K562 (cell line): ENCODE measurements around the gene FGF1. TPM values are rescaled to one million over a fixed set of nuclear protein-coding genes. Genes with fewer than 3 reads are reported as not detected.

Source experiments
- ATAC-seq: fragments of 200-7000 bp; cut with Tn5 transposase; 3 replicates; pipeline ENCODE4 v1.9.1; 2020; ENCODE audit warnings: moderate library complexity
- BruUV-seq: library from RNA; stranded (reverse); fragments of 400-500 nt; replicated peaks from 2 replicates; lab custom pipeline; 2021; lab: Mats Ljungman, UMichigan
- CTCF ChIA-PET: fragments of 300-600 bp; formaldehyde crosslinking; extraction: SDS; loops from one replicate; lab custom pipeline; 2021; ENCODE audit warnings: low intra/inter-chr PET ratio; lab: Yijun Ruan, JAX
- POLR2A ChIA-PET: fragments of 300-600, 350-650 bp; sonication (Branson Sonifier 250); formaldehyde crosslinking; extraction: SDS; loops from one replicate; lab custom pipeline; 2021; ENCODE audit warnings: antibody characterized with exemption, inconsistent platforms; lab: Yijun Ruan, JAX
- DNase-seq, 4 experiments: peaks; one replicate each; pipeline versions ENCODE4 v3.0.0 to v3.0.0-alpha.2; 2011 to 2018; ENCODE audit warnings: low spot score in 3 of 4, mixed read lengths in 3 of 4; ENCODE audit errors: extremely low read depth in 1 of 4
- FAIRE-seq: peaks from 2 replicates; lab custom pipeline; 2011; peaks lifted over from hg19 to GRCh38; lab: Jason Lieb, UNC
- H2AFZ ChIP-seq: 2 replicates; pipeline ENCODE4 v1.6.0; 2011; ENCODE audit warnings: low read depth, low read length, control low read depth, inconsistent platforms
- H3K27ac ChIP-seq: fragments of 200-600 bp; 3 replicates; pipeline ENCODE4 v1.8.0; 2011; ENCODE audit warnings: low read depth, mild to moderate bottlenecking, control low read depth, inconsistent platforms, low read length, moderate library complexity, mixed read lengths; ENCODE audit errors: extremely low read depth
- H3K27me3 ChIP-seq, 2 experiments: fragments of 300-600 bp in 1 of 2; 2 replicates in 1 of 2; 3 replicates in 1 of 2; pipeline versions ENCODE4 v1.6.0 to v1.8.0; 2011; ENCODE audit warnings: inconsistent platforms in 2 of 2, low read length in 2 of 2, mild to moderate bottlenecking in 1 of 2, mixed read lengths in 1 of 2, moderate library complexity in 1 of 2; ENCODE audit not compliant: control insufficient read depth in 2 of 2, insufficient read depth in 2 of 2
- H3K36me3 ChIP-seq: fragments of 300-600 bp; 3 replicates; pipeline ENCODE4 v1.8.0; 2011; ENCODE audit warnings: mild to moderate bottlenecking, low read length, inconsistent platforms; ENCODE audit not compliant: control insufficient read depth, insufficient read depth
- H3K4me1 ChIP-seq, 2 experiments: fragments of 200-600 bp in 1 of 2; replicated peaks in 1 of 2; 2 replicates in 1 of 2; 3 replicates in 1 of 2; pipeline versions ENCODE4 v1.5.1 to v1.8.0; 2011; ENCODE audit warnings: inconsistent platforms in 2 of 2, low read length in 2 of 2, mild to moderate bottlenecking in 1 of 2, mixed read lengths in 1 of 2, moderate library complexity in 1 of 2; ENCODE audit not compliant: control insufficient read depth in 2 of 2, insufficient read depth in 2 of 2
- H3K4me2 ChIP-seq: 2 replicates; pipeline ENCODE4 v1.6.1; 2011; ENCODE audit warnings: low read length, control low read depth, inconsistent platforms, mixed read lengths; ENCODE audit not compliant: insufficient read depth
- H3K4me3 ChIP-seq: fragments of 200-600 bp; sonication (generic), shearing (Covaris generic); 2 replicates; pipeline ENCODE4 v1.5.1; 2016; ENCODE audit warnings: control low read depth, inconsistent platforms
- H3K79me2 ChIP-seq: fragments of 200-600 bp; 3 replicates; pipeline ENCODE4 v1.8.0; 2011; ENCODE audit warnings: low read length, inconsistent platforms; ENCODE audit not compliant: control insufficient read depth, insufficient read depth
- H3K9ac ChIP-seq, 2 experiments: 2 replicates each; pipeline versions ENCODE4 v1.6.0 to v1.6.1; 2011; ENCODE audit warnings: low read depth in 2 of 2, low read length in 2 of 2, control low read depth in 1 of 2, inconsistent platforms in 1 of 2, mild to moderate bottlenecking in 1 of 2, mixed read lengths in 1 of 2; ENCODE audit not compliant: insufficient read depth in 1 of 2
- H3K9me1 ChIP-seq: one replicate; pipeline ENCODE4 v1.6.0; 2011; ENCODE audit warnings: inconsistent platforms, mild to moderate bottlenecking, low read length, moderate library complexity; ENCODE audit not compliant: control insufficient read depth, insufficient read depth
- H3K9me3 ChIP-seq: replicated peaks from 2 replicates; pipeline ENCODE4 v1.5.1; 2011; ENCODE audit warnings: low read depth, low read length, inconsistent platforms; ENCODE audit not compliant: control insufficient read depth, insufficient read depth
- H4K20me1 ChIP-seq: replicated peaks from 2 replicates; pipeline ENCODE4 v1.6.1; 2011; ENCODE audit warnings: low read length, inconsistent platforms, mixed read lengths; ENCODE audit not compliant: control insufficient read depth, insufficient read depth
- CEBPG ChIP-seq, 3 experiments: fragments of 200-800 bp in 1 of 3; sonication (Bioruptor generic) in 1 of 3; sonication (generic) in 1 of 3; formaldehyde crosslinking in 1 of 3; IDR thresholded peaks in 2 of 3; conservative IDR thresholded peaks in 1 of 3; 2 replicates each; pipeline versions ENCODE4 v1.6.1 to v1.8.0; 2016 to 2022; ENCODE audit warnings: missing compliant biosample characterization in 2 of 3, missing genetic modification characterization in 2 of 3, mild to moderate bottlenecking in 1 of 3, missing genetic modification reagents in 1 of 3
- NR1H2 ChIP-seq: sonication (generic); formaldehyde crosslinking; IDR thresholded peaks from 2 replicates; pipeline ENCODE4 v1.4.0; 2020; ENCODE audit warnings: mild to moderate bottlenecking, missing genetic modification reagents
- SNIP1 ChIP-seq: fragments of 450-650 bp; IDR thresholded peaks from 2 replicates; pipeline ENCODE4 v1.7.1; 2017; ENCODE audit warnings: low read depth, mild to moderate bottlenecking
- STAG1 ChIP-seq: sonication (generic); formaldehyde crosslinking; IDR thresholded peaks from 2 replicates; pipeline ENCODE4 v1.5.0; 2020; ENCODE audit warnings: missing genetic modification reagents, borderline replicate concordance
- STAT5B ChIP-seq: fragments of 250-450 bp; sonication (Bioruptor Pico); IDR thresholded peaks from 2 replicates; pipeline ENCODE4 v1.8.0; 2021; ENCODE audit warnings: mild to moderate bottlenecking, inconsistent platforms
- YBX1 ChIP-seq: fragments of 450-650 bp; IDR thresholded peaks from 2 replicates; pipeline ENCODE4 v1.7.1; 2016; ENCODE audit warnings: mild to moderate bottlenecking
- ZNF143 ChIP-seq: sonication (generic); formaldehyde crosslinking; IDR thresholded peaks from 2 replicates; pipeline ENCODE4 v1.9.0; 2022; ENCODE audit warnings: mild to moderate bottlenecking, missing genetic modification reagents
- WGBS: fragments of 100-300 bp; shearing (Covaris generic); methylation state at CpG from one replicate; pipeline ENCODE4 v1.1.6; 2016; ENCODE audit warnings: low coverage, mixed read lengths; ENCODE audit not compliant: insufficient coverage; ENCODE audit errors: missing lambda C conversion rate; 5-methylcytosine and 5-hydroxymethylcytosine counted together
- in situ Hi-C: fragments of 300-500 bp; cut with MboI; formaldehyde crosslinking; loops from 4 replicates; pipeline ENCODE4 v1.15.0; 2018; ENCODE audit warnings: inconsistent platforms, mixed read lengths
- intact Hi-C: fragments of 100-400 bp; cut with micrococcal nuclease; formaldehyde crosslinking; loops from 2 replicates; pipeline ENCODE4 v1.14.2; 2022
- polyA plus RNA-seq, 8 experiments: library from polyadenylated mRNA; depleted of rRNA in 4 of 8; stranded (reverse) in 5 of 8; unstranded in 3 of 8; fragments of >200 nt; fragmentation: Nextera tagmentation in 2 of 8; fragmentation: Illumina TruSeq in 1 of 8; extraction: Ambion mirVana in 2 of 8; extraction: Trizol in 1 of 8; gene quantifications; 2 replicates each; pipeline versions ENCODE4 v1.2.1 to v1.2.3, GENCODE V29; 2011 to 2014; ENCODE audit warnings: inconsistent platforms in 1 of 8, missing spikeins in 1 of 8
- total RNA-seq, 7 experiments: library from RNA; depleted of rRNA in 6 of 7; stranded (reverse); fragments of >200 nt in 6 of 7; fragmentation: Illumina TruSeq in 2 of 7; extraction: Trizol in 2 of 7; gene quantifications; 2 replicates each; pipeline versions ENCODE4 v1.2.1 to v1.2.3, GENCODE V29; 2011 to 2021; ENCODE audit warnings: low replicate concordance in 1 of 7

The FGF1 gene
- total and polyA plus RNA-seq, 9 of the 15 experiments (the other 6 are each of a cell fraction or from before 2014, with no cell fraction given) = not detected

DNA sequence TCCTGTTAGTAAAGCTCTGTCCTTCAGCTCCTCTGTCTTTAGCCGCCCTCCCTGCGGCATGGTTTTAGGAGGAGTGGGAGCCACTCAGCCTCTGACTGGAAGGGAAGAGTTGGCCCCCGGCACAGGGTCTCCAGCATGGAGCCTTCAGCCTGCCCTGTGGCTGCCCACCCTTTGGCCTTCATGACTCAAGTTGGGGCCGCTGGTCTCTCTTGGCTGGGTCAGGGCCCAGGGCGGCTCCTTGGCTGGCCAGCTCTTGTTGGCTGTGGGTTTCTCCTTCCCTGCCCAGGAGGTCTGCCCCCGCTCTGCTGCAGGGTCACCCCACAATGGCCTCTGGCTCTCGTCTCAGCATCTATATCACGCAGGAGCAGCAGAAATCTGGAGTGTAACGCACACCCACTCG is 25.7 kb downstream of the FGF1 start:
- no peaks in the 10 kb centered on the region for H3K4me1 ChIP-seq
- no peaks in the 10 kb centered on the region; the same call in 1 of the 2 replicates for H4K20me1 ChIP-seq
- FAIRE-seq (no peak), ATAC-seq (no peak), DNase-seq (no peak)
- no peak overlapping the region for H3K4me3 ChIP-seq
- CTCF ChIA-PET = no interaction called here
- no peak overlapping the region for H3K4me2 ChIP-seq
- 0% methylated on average over 7 of the region's 10 CpGs for WGBS
- intact Hi-C loops = no loop called here
- H2AFZ ChIP-seq = no peak overlapping the region
- H3K9me1 ChIP-seq = no peaks in the 10 kb centered on the region
- POLR2A ChIA-PET = interaction anchor here (0.8 kb wide), 1 partner anchor 25 kb away, joined by 3 read pairs; no protein-coding TSS in a partner anchor
- BruUV-seq = no TSS peak
- no peaks in the 10 kb centered on the region for H3K36me3 ChIP-seq
- no peaks in the 10 kb centered on the region for H3K9me3 ChIP-seq
- no peak overlapping the region for H3K27ac ChIP-seq
- H3K79me2 ChIP-seq = no peaks in the 10 kb centered on the region
- TF ChIP-seq ZNF143 (CRISPR knock-in tag) (no peak), STAG1 (CRISPR knock-in tag) (no peak), SNIP1 (no peak), NR1H2 (CRISPR knock-in tag) (no peak), YBX1 (no peak)
- TF ChIP-seq, all 486 proteins: peak for 0
- in situ Hi-C loops = no loop called here
- Histone ChIP-seq H3K27me3 (peaks cover 10 to 38% of the 10 kb centered on the region in 2 experiments; a peak in 4 of 5 replicates), H3K9ac (no peak overlapping the region)

DNA sequence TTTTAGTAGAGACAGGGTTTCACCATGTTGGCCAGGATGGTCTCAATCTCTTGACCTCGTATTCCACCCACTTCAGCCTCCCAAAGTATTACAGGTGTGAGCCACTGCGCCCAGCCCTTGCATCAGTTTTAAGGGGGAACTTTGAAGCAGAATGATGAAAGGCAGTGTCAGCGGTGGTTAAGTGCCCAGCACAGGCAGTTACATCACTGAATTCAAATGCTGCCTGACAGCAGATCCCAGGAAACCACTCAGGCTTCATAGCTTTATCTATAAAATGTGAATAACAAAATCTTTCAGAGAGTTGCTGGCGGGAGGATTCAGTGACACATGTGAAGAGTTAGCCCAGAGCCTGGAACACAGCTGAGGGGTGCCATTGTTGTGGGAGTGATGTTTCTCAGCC is 26.5 kb downstream of the FGF1 start:
- intact Hi-C loops = no loop called here
- in situ Hi-C loops = no loop called here

More for the DNA sequence above, 26.5 kb downstream of the FGF1 start:
- Histone ChIP-seq H2AFZ (no peak overlapping the region), H3K4me1 (no peaks in the 10 kb centered on the region), H3K4me2 (no peak overlapping the region), H3K27me3 (peaks cover 13 to 43% of the 10 kb centered on the region in 2 experiments; a peak in 4 of 5 replicates), H3K79me2 (no peaks in the 10 kb centered on the region), H3K27ac (no peak overlapping the region), H4K20me1 (no peaks in the 10 kb centered on the region; the same call in 1 of the 2 replicates), H3K36me3 (no peaks in the 10 kb centered on the region), H3K4me3 (no peak overlapping the region), H3K9me1 (no peaks in the 10 kb centered on the region), H3K9me3 (no peaks in the 10 kb centered on the region), H3K9ac (no peak overlapping the region)
- WGBS = 3% methylated on average over 4 of the region's 4 CpGs
- CTCF ChIA-PET = interaction anchor here (1.0 kb wide), 1 partner anchor 40 kb away, joined by 6 read pairs; no protein-coding TSS in a partner anchor
- ATAC-seq (no peak), FAIRE-seq (no peak), DNase-seq (no peak)
- TF ChIP-seq STAT5B (CRISPR knock-in tag) (no peak), CEBPG (CRISPR knock-in tag; IDR thresholded peaks at IDR 0.05) (no peak), CEBPG (tag; conservative IDR thresholded peaks at IDR 0.05 in 1 of 2, IDR thresholded peaks at IDR 0.05 in 1 of 2) (peak in 1 of 2 experiments; percentile 52; a peak in 2 of 4 replicates)
- BruUV-seq = no TSS peak
- POLR2A ChIA-PET = interaction anchor here (0.8 kb wide), 1 partner anchor 25 kb away, joined by 3 read pairs; no protein-coding TSS in a partner anchor
